Neural cell (in vitro differentiated cells): Measurements from ENCODE around the gene MRPL43.

Experiments used
- CTCF ChIP-seq: fragments of 450-650 bp; IDR thresholded peaks from 2 replicates; pipeline ENCODE4 v1.5.1; 2014; ENCODE audit warnings: antibody characterized with exemption, mild to moderate bottlenecking, moderate library complexity; ENCODE audit not compliant: poor library complexity, severe bottlenecking
- EZH2 ChIP-seq: fragments of 200-600, 300-800 bp; shearing (Covaris generic), sonication (generic); IDR thresholded peaks from 2 replicates; pipeline ENCODE4 v1.6.1; 2014; ENCODE audit warnings: antibody characterized with exemption, low read length, borderline replicate concordance, mild to moderate bottlenecking; ENCODE audit not compliant: insufficient read depth, poor library complexity, severe bottlenecking
- RAD21 ChIP-seq: fragments of 450-650 bp; conservative IDR thresholded peaks from 2 replicates; pipeline ENCODE4 v1.6.1; 2014; ENCODE audit warnings: antibody characterized with exemption, mild to moderate bottlenecking, moderate library complexity
- TAF1 ChIP-seq: IDR thresholded peaks from 2 replicates; pipeline ENCODE4 v1.6.1; 2012; ENCODE audit warnings: low read depth

GRCh38 chr10:101016814-101017213 is 29.5 kb upstream of the MRPL43 start:
- TF ChIP-seq EZH2 (no peak), RAD21 (no peak), TAF1 (no peak), CTCF (no peak)
